Vagina (tissue), 2 donors: ENCODE measurements around the gene CDCA3. TPM values are rescaled to one million over a fixed set of nuclear protein-coding genes. Genes with fewer than 3 reads are reported as not detected.

Source experiments
- DNase-seq, 2 donors: peaks; one replicate each; pipeline ENCODE4 v3.0.0-alpha.2; 2017; ENCODE audit errors: extremely low spot score in 2 of 2
- H3K27ac ChIP-seq: fragments of 200-600 bp; sonication (generic); one replicate; pipeline ENCODE4 v1.5.1; 2019
- H3K27me3 ChIP-seq: fragments of 200-600 bp; sonication (generic); one replicate; pipeline ENCODE4 v1.5.1; 2019
- H3K36me3 ChIP-seq, 2 donors: fragments of 200-600 bp; sonication (generic); one replicate each; pipeline ENCODE4 v1.5.1; 2017 to 2019
- H3K4me1 ChIP-seq: fragments of 200-600 bp; sonication (generic); one replicate; pipeline ENCODE4 v1.5.1; 2019
- H3K4me3 ChIP-seq, 2 donors: fragments of 200-600 bp; sonication (generic); 1 replicate in 1 of 2; 2 replicates in 1 of 2; pipeline ENCODE4 v1.5.1; 2016 to 2019
- H3K9me3 ChIP-seq: fragments of 200-600 bp; sonication (generic); one replicate; pipeline ENCODE4 v1.5.1; 2019
- CTCF ChIP-seq, 3 experiments: fragments of 450-650 bp in 2 of 3; fragments of 200-600 bp in 1 of 3; sonication (generic) in 1 of 3; IDR thresholded peaks; one replicate each; pipeline ENCODE4 v1.5.1; 2017 to 2019; ENCODE audit warnings: antibody characterized with exemption in 3 of 3, mild to moderate bottlenecking in 2 of 3, moderate library complexity in 2 of 3
- POLR2A ChIP-seq, 2 donors: fragments of 450-650 bp; IDR thresholded peaks; one replicate each; pipeline ENCODE4 v1.6.1; 2017; ENCODE audit warnings: antibody characterized with exemption in 2 of 2, mild to moderate bottlenecking in 2 of 2, moderate library complexity in 2 of 2
- POLR2AphosphoS5 ChIP-seq, 2 donors: sonication (generic); formaldehyde crosslinking; IDR thresholded peaks; one replicate each; pipeline ENCODE4 v1.9.0; 2017; ENCODE audit warnings: antibody characterized with exemption in 2 of 2, mild to moderate bottlenecking in 2 of 2, low read depth in 1 of 2; ENCODE audit not compliant: insufficient read depth in 1 of 2
- intact Hi-C: fragments of 100-400 bp; cut with DNase I; formaldehyde crosslinking; loops from one replicate; pipeline ENCODE4 v1.15.1; 2023
- total RNA-seq: library from RNA; depleted of rRNA; stranded (reverse); fragments of >200 nt; gene quantifications from one replicate; pipeline ENCODE4 v1.2.3, GENCODE V29; 2016

Gene CDCA3
- total RNA-seq, 1 donor from 2014 or later: 8.6 TPM

GRCh38 chr12:6863586-6864321, 12.7 kb upstream of the CDCA3 start:
- intact Hi-C loops: no loop called here
- peaks cover 6 to 65% of the 10 kb centered on the region in 2 donors for H3K36me3 ChIP-seq
- peaks cover 18% of the 10 kb centered on the region for H3K4me1 ChIP-seq
- no peaks in the 10 kb centered on the region for H3K27me3 ChIP-seq
- no peak overlapping the region for H3K27ac ChIP-seq
- TF ChIP-seq CTCF (IDR thresholded peaks at IDR 0.05) (no peak), POLR2A (IDR thresholded peaks at IDR 0.05) (no peak), POLR2AphosphoS5 (IDR thresholded peaks at IDR 0.05; ENCODE audit: insufficient read depth in 1 of 2, low read depth in 1 of 2) (no peak)
- DNase-seq: no peak
- H3K9me3 ChIP-seq: no peaks in the 10 kb centered on the region
- H3K4me3 ChIP-seq: no peak overlapping the region

- intact Hi-C loops: no loop called here
- Histone ChIP-seq H3K4me3 (no peak overlapping the region), H3K9me3 (no peaks in the 10 kb centered on the region), H3K27me3 (no peaks in the 10 kb centered on the region), H3K4me1 (peaks cover 11% of the 10 kb centered on the region), H3K27ac (no peak overlapping the region), H3K36me3 (peaks cover 6 to 72% of the 10 kb centered on the region in 2 donors)
- TF ChIP-seq CTCF (IDR thresholded peaks at IDR 0.05) (no peak), POLR2A (IDR thresholded peaks at IDR 0.05) (no peak), POLR2AphosphoS5 (IDR thresholded peaks at IDR 0.05; ENCODE audit: insufficient read depth in 1 of 2, low read depth in 1 of 2) (no peak)
- DNase-seq: no peak
Observed at GRCh38 chr12:6863033-6863432, 11.9 kb upstream of the CDCA3 start.

GRCh38 chr12:6861391-6861790, 10.3 kb upstream of the CDCA3 start:
- peaks cover 6 to 89% of the 10 kb centered on the region in 2 donors for H3K36me3 ChIP-seq
- TF ChIP-seq POLR2A (IDR thresholded peaks at IDR 0.05) (no peak), CTCF (IDR thresholded peaks at IDR 0.05) (no peak), POLR2AphosphoS5 (IDR thresholded peaks at IDR 0.05; ENCODE audit: insufficient read depth in 1 of 2, low read depth in 1 of 2) (no peak)
- H3K9me3 ChIP-seq: no peaks in the 10 kb centered on the region
- no peaks in the 10 kb centered on the region for H3K27me3 ChIP-seq
- no peak overlapping the region for H3K27ac ChIP-seq
- peaks cover 4% of the 10 kb centered on the region for H3K4me1 ChIP-seq
- DNase-seq: no peak
- H3K4me3 ChIP-seq: no peak overlapping the region
- intact Hi-C loops: no loop called here

GRCh38 chr12:6860942-6861341, 9.9 kb upstream of the CDCA3 start:
- no peak overlapping the region for H3K27ac ChIP-seq
- no peaks in the 10 kb centered on the region for H3K4me1 ChIP-seq
- no peaks in the 10 kb centered on the region for H3K27me3 ChIP-seq
- no peak for DNase-seq
- H3K9me3 ChIP-seq: no peaks in the 10 kb centered on the region
- H3K36me3 ChIP-seq: peaks cover 6 to 93% of the 10 kb centered on the region in 2 donors
- intact Hi-C loops: no loop called here
- no peak overlapping the region for H3K4me3 ChIP-seq
- TF ChIP-seq POLR2AphosphoS5 (IDR thresholded peaks at IDR 0.05; ENCODE audit: insufficient read depth in 1 of 2, low read depth in 1 of 2) (no peak), CTCF (IDR thresholded peaks at IDR 0.05) (no peak), POLR2A (IDR thresholded peaks at IDR 0.05) (no peak)

GRCh38 chr12:6860116-6860515, 9.0 kb upstream of the CDCA3 start:
- Histone ChIP-seq H3K4me3 (no peak overlapping the region), H3K4me1 (no peaks in the 10 kb centered on the region), H3K27ac (no peak overlapping the region), H3K9me3 (no peaks in the 10 kb centered on the region), H3K27me3 (no peaks in the 10 kb centered on the region), H3K36me3 (peaks cover 6 to 98% of the 10 kb centered on the region in 2 donors)
- no peak for DNase-seq
- intact Hi-C loops: no loop called here
- no peak for TF ChIP-seq POLR2A (IDR thresholded peaks at IDR 0.05)
- TF ChIP-seq CTCF (IDR thresholded peaks at IDR 0.05): no peak
- no peak for TF ChIP-seq POLR2AphosphoS5 (IDR thresholded peaks at IDR 0.05; ENCODE audit: insufficient read depth in 1 of 2, low read depth in 1 of 2)
